Measurements from ENCODE around the gene EFHB. TPM values are rescaled to one million over a fixed set of nuclear protein-coding genes. Genes with fewer than 3 reads are reported as not detected.

EFHB gene
- total RNA-seq, 1 experiment from 2014 or later, result 0.30 TPM

- no TSS peak for BruUV-seq (replicated peaks)
These were observed 52.2 kb downstream of the EFHB start for GRCh38 chr3:19881852-19882251.

DNA sequence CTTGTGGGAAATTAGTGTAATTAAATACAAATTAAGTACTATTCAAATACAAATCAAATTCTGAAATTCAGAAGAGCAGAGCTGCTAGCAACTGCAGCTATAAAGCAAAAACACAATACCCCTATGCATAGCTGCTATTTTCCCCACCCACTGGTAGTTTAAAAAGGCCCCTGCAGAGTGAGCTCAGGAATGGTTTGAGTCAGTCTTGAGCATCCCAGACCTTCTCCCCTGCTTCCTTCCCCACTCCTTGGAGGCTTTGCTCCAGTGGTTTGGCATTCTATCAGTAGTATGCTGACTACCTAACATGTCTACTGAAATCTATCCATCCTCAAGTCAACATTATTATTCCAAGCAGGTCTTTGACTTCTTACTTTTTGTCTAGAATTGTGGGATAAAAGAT is 53.0 kb downstream of the EFHB start:
- peaks cover 5% of the 10 kb centered on the region for H3K27me3 ChIP-seq (ENCODE audit: insufficient read depth, low read length)
- TF ChIP-seq EZH2 (IDR thresholded peaks at IDR 0.05) (no peak), ZFX (IDR thresholded peaks at IDR 0.05) (no peak), ATF3 (IDR thresholded peaks at IDR 0.05) (no peak), SIN3A (IDR thresholded peaks at IDR 0.05; ENCODE audit: low read depth) (no peak), SP1 (IDR thresholded peaks at IDR 0.05; ENCODE audit: low read depth) (no peak), TCF7L2 (IDR thresholded peaks at IDR 0.05; ENCODE audit: borderline replicate concordance, extremely low read depth, insufficient read depth, insufficient read length) (no peak), MAX (IDR thresholded peaks at IDR 0.05) (no peak), RAD21 (IDR thresholded peaks at IDR 0.05; ENCODE audit: low read depth) (no peak), POLR2AphosphoS5 (IDR thresholded peaks at IDR 0.05; ENCODE audit: low read depth, low read length) (no peak), YY1 (IDR thresholded peaks at IDR 0.05; ENCODE audit: extremely low read depth, insufficient replicate concordance, low read depth, low read length) (no peak)
- TF ChIP-seq, protein P1, sequence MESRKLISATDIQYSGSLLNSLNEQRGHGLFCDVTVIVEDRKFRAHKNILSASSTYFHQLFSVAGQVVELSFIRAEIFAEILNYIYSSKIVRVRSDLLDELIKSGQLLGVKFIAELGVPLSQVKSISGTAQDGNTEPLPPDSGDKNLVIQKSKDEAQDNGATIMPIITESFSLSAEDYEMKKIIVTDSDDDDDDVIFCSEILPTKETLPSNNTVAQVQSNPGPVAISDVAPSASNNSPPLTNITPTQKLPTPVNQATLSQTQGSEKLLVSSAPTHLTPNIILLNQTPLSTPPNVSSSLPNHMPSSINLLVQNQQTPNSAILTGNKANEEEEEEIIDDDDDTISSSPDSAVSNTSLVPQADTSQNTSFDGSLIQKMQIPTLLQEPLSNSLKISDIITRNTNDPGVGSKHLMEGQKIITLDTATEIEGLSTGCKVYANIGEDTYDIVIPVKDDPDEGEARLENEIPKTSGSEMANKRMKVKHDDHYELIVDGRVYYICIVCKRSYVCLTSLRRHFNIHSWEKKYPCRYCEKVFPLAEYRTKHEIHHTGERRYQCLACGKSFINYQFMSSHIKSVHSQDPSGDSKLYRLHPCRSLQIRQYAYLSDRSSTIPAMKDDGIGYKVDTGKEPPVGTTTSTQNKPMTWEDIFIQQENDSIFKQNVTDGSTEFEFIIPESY (IDR thresholded peaks at IDR 0.05; ENCODE audit: extremely low read depth, insufficient replicate concordance, low read length), result no peak
- H3K4me3 ChIP-seq (replicated peaks in 1 of 2; ENCODE audit: low read depth in 1 of 2, low read length in 2 of 2), result no peak overlapping the region
- H3K79me2 ChIP-seq (ENCODE audit: insufficient read depth, low read length), result no peaks in the 10 kb centered on the region
- ChIA-PET RAD21 (ENCODE audit: low non-redundant PET in 1 of 2, low total read pairs in 2 of 2, uncharacterized antibody in 2 of 2, unreplicated experiment in 2 of 2) (no interaction called here), CTCF (no interaction called here), POLR2A (no interaction called here)
- ATAC-seq (no peak), DNase-seq (ENCODE audit: low read depth, low spot score) (no peak)
- no peak overlapping the region for H3K27ac ChIP-seq (ENCODE audit: low read depth, low read length)
- H3K9me3 ChIP-seq (ENCODE audit: control insufficient read depth in 1 of 2, insufficient read depth in 1 of 2, low read depth in 1 of 2, low read length in 2 of 2), result no peaks in the 10 kb centered on the region
- no peaks in the 10 kb centered on the region for H3K36me3 ChIP-seq (ENCODE audit: control insufficient read depth in 1 of 2, insufficient read depth in 2 of 2, low read length in 2 of 2)
- intact Hi-C loops (cut with micrococcal nuclease), result loop anchor here (10.0 kb wide), 2 partner anchors 274 to 304 kb away; partner anchors contain the start of gene SGO1
- H3K4me1 ChIP-seq (ENCODE audit: control insufficient read depth in 1 of 2, insufficient read depth in 2 of 2, low read length in 2 of 2), result no peaks in the 10 kb centered on the region
- no peaks in the 10 kb centered on the region for H4K20me1 ChIP-seq (ENCODE audit: insufficient read depth)
- no TSS peak for BruUV-seq (replicated peaks)
- no peaks in the 10 kb centered on the region for H3K9me2 ChIP-seq (ENCODE audit: insufficient read depth)
- no peak overlapping the region for H3K4me2 ChIP-seq (ENCODE audit: low read length)
- no peak overlapping the region for H3K9ac ChIP-seq (ENCODE audit: low read length)
- no peak overlapping the region for H2AFZ ChIP-seq (ENCODE audit: low read depth, low read length, poor library complexity, severe bottlenecking)

More at GRCh38 chr3:19881852-19882251, 52.2 kb downstream of the EFHB start:
- ChIA-PET RAD21 (ENCODE audit: low non-redundant PET in 1 of 2, low total read pairs in 2 of 2, uncharacterized antibody in 2 of 2, unreplicated experiment in 2 of 2) (no interaction called here), CTCF (no interaction called here), POLR2A (no interaction called here)
- H3K27me3 ChIP-seq (ENCODE audit: insufficient read depth, low read length), result peaks cover 5% of the 10 kb centered on the region
- intact Hi-C loops (cut with micrococcal nuclease), result loop anchor here (10.0 kb wide), 2 partner anchors 273 to 303 kb away; partner anchors contain the start of gene SGO1
- TF ChIP-seq ATF3 (IDR thresholded peaks at IDR 0.05) (no peak), POLR2A (IDR thresholded peaks at IDR 0.05; ENCODE audit: borderline replicate concordance, extremely low read depth, insufficient read depth, insufficient read length) (no peak), ZNF274 (IDR thresholded peaks at IDR 0.05; ENCODE audit: low read depth, low read length) (no peak), EZH2 (IDR thresholded peaks at IDR 0.05) (no peak), SRF (IDR thresholded peaks at IDR 0.05; ENCODE audit: low read depth) (no peak), EGR1 (IDR thresholded peaks at IDR 0.05; ENCODE audit: low read depth) (no peak), SIN3A (IDR thresholded peaks at IDR 0.05; ENCODE audit: low read depth) (no peak), EZH2phosphoT487 (IDR thresholded peaks at IDR 0.05; ENCODE audit: borderline replicate concordance) (no peak)
- no peak overlapping the region for H3K9ac ChIP-seq (ENCODE audit: low read length)
- no peak overlapping the region for H2AFZ ChIP-seq (ENCODE audit: low read depth, low read length, poor library complexity, severe bottlenecking)
- no peaks in the 10 kb centered on the region for H3K9me2 ChIP-seq (ENCODE audit: insufficient read depth)
- H3K36me3 ChIP-seq (ENCODE audit: control insufficient read depth in 1 of 2, insufficient read depth in 2 of 2, low read length in 2 of 2), result no peaks in the 10 kb centered on the region
- no peak overlapping the region for H3K4me3 ChIP-seq (replicated peaks in 1 of 2; ENCODE audit: low read depth in 1 of 2, low read length in 2 of 2)
- no peaks in the 10 kb centered on the region for H3K9me3 ChIP-seq (ENCODE audit: control insufficient read depth in 1 of 2, insufficient read depth in 1 of 2, low read depth in 1 of 2, low read length in 2 of 2)
- no peaks in the 10 kb centered on the region for H3K4me1 ChIP-seq (ENCODE audit: control insufficient read depth in 1 of 2, insufficient read depth in 2 of 2, low read length in 2 of 2)
- H3K27ac ChIP-seq (ENCODE audit: low read depth, low read length), result no peak overlapping the region
- H3K4me2 ChIP-seq (ENCODE audit: low read length), result no peak overlapping the region
- H3K79me2 ChIP-seq (ENCODE audit: insufficient read depth, low read length), result no peaks in the 10 kb centered on the region
- ATAC-seq, result no peak
- DNase-seq (ENCODE audit: low read depth, low spot score), result no peak
- no peaks in the 10 kb centered on the region for H4K20me1 ChIP-seq (ENCODE audit: insufficient read depth)
